ENCODE measurements around the gene ASCL5. TPM values are rescaled to one million over a fixed set of nuclear protein-coding genes. Genes with fewer than 3 reads are reported as not detected.

ASCL5 gene
- total and polyA plus RNA-seq, 2 experiments from 2014 or later, result not detected

DNA sequence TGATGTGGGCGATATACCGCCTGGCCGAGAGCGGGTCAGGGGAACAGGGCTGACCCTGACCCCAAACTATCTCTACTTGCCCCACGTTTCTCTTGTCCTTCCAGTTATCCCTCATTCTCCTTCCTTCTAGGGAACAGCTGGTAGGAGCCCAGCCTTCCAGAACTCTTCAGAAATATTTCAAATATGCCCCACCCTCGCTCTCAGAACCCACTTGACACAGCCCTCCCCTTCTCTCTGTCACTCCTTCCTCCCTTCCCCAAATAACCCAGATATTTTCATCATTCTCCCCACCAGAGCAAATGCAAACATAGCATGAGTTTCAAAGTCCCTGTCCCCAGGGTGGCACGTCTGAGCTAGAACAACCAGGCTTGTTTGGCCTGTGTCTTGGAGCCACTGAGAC, 15.8 kb downstream of the ASCL5 start:
- Histone ChIP-seq H3K27ac (no peak overlapping the region), H3K27me3 (peaks cover 13% of the 10 kb centered on the region), H3K9me2 (replicated peaks; ENCODE audit: insufficient read depth) (no peaks in the 10 kb centered on the region), H3K4me3 (no peak overlapping the region), H3K4me2 (no peak overlapping the region), H3K4me1 (ENCODE audit: insufficient read depth) (no peaks in the 10 kb centered on the region), H3K36me3 (replicated peaks; ENCODE audit: insufficient read depth, low read depth) (no peaks in the 10 kb centered on the region), H2AFZ (no peak overlapping the region), H3K79me2 (no peaks in the 10 kb centered on the region), H4K20me1 (ENCODE audit: insufficient read depth, poor library complexity, severe bottlenecking) (no peaks in the 10 kb centered on the region), H3K9me3 (ENCODE audit: low read depth) (no peaks in the 10 kb centered on the region)
- DNase-seq (ENCODE audit: low spot score), result no peak
- TF ChIP-seq EZH2phosphoT487 (IDR thresholded peaks at IDR 0.05; ENCODE audit: low read depth, severe bottlenecking, unreplicated experiment) (no peak), EZH2 (IDR thresholded peaks at IDR 0.05; ENCODE audit: borderline replicate concordance) (no peak)
- TF ChIP-seq, protein P1, sequence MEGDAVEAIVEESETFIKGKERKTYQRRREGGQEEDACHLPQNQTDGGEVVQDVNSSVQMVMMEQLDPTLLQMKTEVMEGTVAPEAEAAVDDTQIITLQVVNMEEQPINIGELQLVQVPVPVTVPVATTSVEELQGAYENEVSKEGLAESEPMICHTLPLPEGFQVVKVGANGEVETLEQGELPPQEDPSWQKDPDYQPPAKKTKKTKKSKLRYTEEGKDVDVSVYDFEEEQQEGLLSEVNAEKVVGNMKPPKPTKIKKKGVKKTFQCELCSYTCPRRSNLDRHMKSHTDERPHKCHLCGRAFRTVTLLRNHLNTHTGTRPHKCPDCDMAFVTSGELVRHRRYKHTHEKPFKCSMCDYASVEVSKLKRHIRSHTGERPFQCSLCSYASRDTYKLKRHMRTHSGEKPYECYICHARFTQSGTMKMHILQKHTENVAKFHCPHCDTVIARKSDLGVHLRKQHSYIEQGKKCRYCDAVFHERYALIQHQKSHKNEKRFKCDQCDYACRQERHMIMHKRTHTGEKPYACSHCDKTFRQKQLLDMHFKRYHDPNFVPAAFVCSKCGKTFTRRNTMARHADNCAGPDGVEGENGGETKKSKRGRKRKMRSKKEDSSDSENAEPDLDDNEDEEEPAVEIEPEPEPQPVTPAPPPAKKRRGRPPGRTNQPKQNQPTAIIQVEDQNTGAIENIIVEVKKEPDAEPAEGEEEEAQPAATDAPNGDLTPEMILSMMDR (IDR thresholded peaks at IDR 0.05; ENCODE audit: poor library complexity), result no peak
- WGBS (ENCODE audit: low lambda C conversion rate, missing lambda C conversion rate), result 83% methylated on average over 7 of the region's 7 CpGs

DNA sequence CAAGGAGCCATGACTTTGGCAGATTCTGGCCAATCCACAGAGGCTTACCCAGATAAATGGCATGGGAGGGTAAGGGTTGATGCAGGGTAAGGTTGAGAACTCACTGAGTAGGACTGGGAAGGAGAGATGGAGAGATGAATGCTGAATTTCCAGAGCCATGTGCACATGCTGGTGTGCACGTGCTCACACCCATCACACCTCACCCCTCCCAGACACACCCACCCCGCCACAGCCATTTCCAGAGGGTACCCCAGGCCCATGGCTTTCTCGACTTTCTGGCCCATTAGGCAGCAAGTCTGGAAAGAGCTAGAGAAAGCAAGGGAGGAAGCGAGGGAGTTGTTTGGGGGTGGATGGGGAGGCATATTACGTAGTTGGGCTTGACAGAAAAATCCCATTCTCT, 16.4 kb downstream of the ASCL5 start:
- TF ChIP-seq EZH2phosphoT487 (IDR thresholded peaks at IDR 0.05; ENCODE audit: low read depth, severe bottlenecking, unreplicated experiment) (no peak), EZH2 (IDR thresholded peaks at IDR 0.05; ENCODE audit: borderline replicate concordance) (no peak)
- TF ChIP-seq, protein P1 (IDR thresholded peaks at IDR 0.05; ENCODE audit: poor library complexity), result no peak
- Histone ChIP-seq H2AFZ (no peak overlapping the region), H3K4me1 (ENCODE audit: insufficient read depth) (no peaks in the 10 kb centered on the region), H3K27ac (no peak overlapping the region), H3K9me3 (ENCODE audit: low read depth) (no peaks in the 10 kb centered on the region), H3K36me3 (replicated peaks; ENCODE audit: insufficient read depth, low read depth) (no peaks in the 10 kb centered on the region), H4K20me1 (ENCODE audit: insufficient read depth, poor library complexity, severe bottlenecking) (no peaks in the 10 kb centered on the region), H3K9me2 (replicated peaks; ENCODE audit: insufficient read depth) (no peaks in the 10 kb centered on the region), H3K4me3 (no peak overlapping the region), H3K79me2 (no peaks in the 10 kb centered on the region), H3K4me2 (no peak overlapping the region), H3K27me3 (peaks cover 8% of the 10 kb centered on the region)
- 97% methylated on average over 5 of the region's 5 CpGs for WGBS (ENCODE audit: low lambda C conversion rate, missing lambda C conversion rate)
- no peak for DNase-seq (ENCODE audit: low spot score)

DNA sequence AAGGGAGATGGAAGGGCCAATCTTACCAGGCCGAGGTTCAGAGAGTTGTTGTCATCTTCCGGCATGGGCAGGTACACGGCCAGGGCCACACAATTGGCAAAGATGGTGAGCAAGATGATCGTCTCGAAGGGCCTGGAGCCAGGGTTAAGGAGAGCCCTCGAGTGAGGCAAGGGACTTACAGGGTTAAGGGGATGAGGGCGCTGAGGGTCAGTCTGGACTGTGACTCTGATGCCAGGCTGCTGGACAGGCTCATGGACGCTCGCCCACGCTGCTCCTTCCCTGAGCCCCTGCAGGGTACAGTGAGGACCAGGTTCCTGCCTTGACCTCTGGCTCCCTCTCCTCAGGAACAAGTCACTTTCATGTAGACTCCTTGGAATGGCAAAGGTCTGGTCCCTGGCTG, 16.8 kb downstream of the ASCL5 start:
- Histone ChIP-seq H3K9me2 (replicated peaks; ENCODE audit: insufficient read depth) (no peaks in the 10 kb centered on the region), H3K36me3 (replicated peaks; ENCODE audit: insufficient read depth, low read depth) (no peaks in the 10 kb centered on the region), H3K4me3 (no peak overlapping the region), H3K4me1 (ENCODE audit: insufficient read depth) (no peaks in the 10 kb centered on the region), H3K27ac (no peak overlapping the region), H3K9me3 (ENCODE audit: low read depth) (no peaks in the 10 kb centered on the region), H4K20me1 (ENCODE audit: insufficient read depth, poor library complexity, severe bottlenecking) (no peaks in the 10 kb centered on the region), H3K79me2 (no peaks in the 10 kb centered on the region), H2AFZ (no peak overlapping the region), H3K27me3 (peaks cover 3% of the 10 kb centered on the region), H3K4me2 (no peak overlapping the region)
- WGBS (ENCODE audit: low lambda C conversion rate, missing lambda C conversion rate), result 97% methylated on average over 8 of the region's 10 CpGs
- DNase-seq (ENCODE audit: low spot score), result no peak
- TF ChIP-seq, protein P1 (IDR thresholded peaks at IDR 0.05; ENCODE audit: poor library complexity), result no peak
- TF ChIP-seq EZH2phosphoT487 (IDR thresholded peaks at IDR 0.05; ENCODE audit: low read depth, severe bottlenecking, unreplicated experiment) (no peak), EZH2 (IDR thresholded peaks at IDR 0.05; ENCODE audit: borderline replicate concordance) (no peak)

DNA sequence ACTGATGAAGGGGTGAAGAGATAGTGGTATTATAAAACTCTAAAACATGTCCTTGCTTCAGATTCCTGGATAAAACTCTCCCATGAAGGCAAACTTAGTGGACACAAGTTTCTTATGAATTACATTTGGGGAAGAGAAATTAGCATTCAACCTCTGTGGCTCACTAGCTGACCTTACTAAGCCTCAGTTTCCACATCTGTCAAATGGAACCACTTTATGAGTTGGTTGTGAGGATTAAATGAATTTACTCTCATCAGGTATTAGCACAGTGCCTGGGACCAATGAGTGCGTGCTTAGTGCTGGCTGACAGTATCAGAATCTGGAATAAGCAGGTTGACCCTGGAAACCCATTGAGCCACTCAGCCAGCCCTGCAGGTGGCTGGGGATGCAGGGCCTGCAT, 17.3 kb downstream of the ASCL5 start:
- no peak overlapping the region for H3K4me3 ChIP-seq
- no peak overlapping the region for H3K4me2 ChIP-seq
- H3K27ac ChIP-seq, result no peak overlapping the region
- no peak for DNase-seq (ENCODE audit: low spot score)
- H3K4me1 ChIP-seq (ENCODE audit: insufficient read depth), result no peaks in the 10 kb centered on the region
- H2AFZ ChIP-seq, result no peak overlapping the region
- no peaks in the 10 kb centered on the region for H3K9me3 ChIP-seq (ENCODE audit: low read depth)
- H3K36me3 ChIP-seq (replicated peaks; ENCODE audit: insufficient read depth, low read depth), result no peaks in the 10 kb centered on the region
- no peaks in the 10 kb centered on the region for H4K20me1 ChIP-seq (ENCODE audit: insufficient read depth, poor library complexity, severe bottlenecking)
- WGBS (ENCODE audit: low lambda C conversion rate, missing lambda C conversion rate), result 63% methylated on average over 1 of the region's 1 CpG
- H3K27me3 ChIP-seq, result no peaks in the 10 kb centered on the region
- no peaks in the 10 kb centered on the region for H3K79me2 ChIP-seq
- TF ChIP-seq EZH2phosphoT487 (IDR thresholded peaks at IDR 0.05; ENCODE audit: low read depth, severe bottlenecking, unreplicated experiment) (no peak), EZH2 (IDR thresholded peaks at IDR 0.05; ENCODE audit: borderline replicate concordance) (no peak)
- TF ChIP-seq, protein P1 (IDR thresholded peaks at IDR 0.05; ENCODE audit: poor library complexity), result no peak
- no peaks in the 10 kb centered on the region for H3K9me2 ChIP-seq (replicated peaks; ENCODE audit: insufficient read depth)
